Keratinocyte (primary cell): ENCODE results near the gene FOXN1. TPM values are rescaled to one million over a fixed set of nuclear protein-coding genes. Genes with fewer than 3 reads are reported as not detected.
"Not testable (repeated sequence)": the region's sequence is repeated elsewhere in the genome, so short reads cannot be mapped to it uniquely, and the experiment has no call there.

ENCODE experiments used
- DNase-seq: peaks from one replicate; pipeline ENCODE4 v3.0.0-alpha.2; 2011; ENCODE audit warnings: low read depth, missing footprints, low spot score
- FAIRE-seq: peaks from 2 replicates; lab custom pipeline; 2011; peaks lifted over from hg19 to GRCh38; lab: Jason Lieb, UNC
- H2AFZ ChIP-seq: 2 replicates; pipeline ENCODE4 v1.6.0; 2012; ENCODE audit warnings: low read length, control low read depth, inconsistent platforms; ENCODE audit not compliant: control insufficient read depth
- H3K27ac ChIP-seq: 2 replicates; pipeline ENCODE4 v1.5.1; 2011; ENCODE audit warnings: low read length; ENCODE audit not compliant: control insufficient read depth, insufficient read depth
- H3K27me3 ChIP-seq: 3 replicates; pipeline ENCODE4 v1.6.0; 2011; ENCODE audit warnings: low read length; ENCODE audit not compliant: control insufficient read depth, insufficient read depth; ENCODE audit errors: extremely low read depth
- H3K36me3 ChIP-seq, 2 experiments: 2 replicates in 1 of 2; 3 replicates in 1 of 2; pipeline ENCODE4 v1.5.1; 2011; ENCODE audit warnings: low read length in 2 of 2, mild to moderate bottlenecking in 1 of 2; ENCODE audit not compliant: control insufficient read depth in 2 of 2, insufficient read depth in 2 of 2; ENCODE audit errors: extremely low read depth in 1 of 2
- H3K4me1 ChIP-seq: 3 replicates; pipeline ENCODE4 v1.5.1; 2011; ENCODE audit warnings: low read length; ENCODE audit not compliant: control insufficient read depth, insufficient read depth; ENCODE audit errors: extremely low read depth
- H3K4me2 ChIP-seq: 3 replicates; pipeline ENCODE4 v1.6.0; 2011; ENCODE audit warnings: low read depth, low read length; ENCODE audit not compliant: control insufficient read depth, insufficient read depth; ENCODE audit errors: extremely low read depth
- H3K4me3 ChIP-seq, 3 experiments: fragments of 200-600 bp in 1 of 3; sonication (generic) in 1 of 3; 2 replicates in 2 of 3; 3 replicates in 1 of 3; pipeline ENCODE4 v1.5.1; 2011 to 2016; ENCODE audit warnings: low read length in 3 of 3, mild to moderate bottlenecking in 3 of 3, control low read depth in 2 of 3, inconsistent platforms in 1 of 3, low read depth in 1 of 3, mixed read lengths in 1 of 3, mixed run types in 1 of 3, moderate library complexity in 1 of 3; ENCODE audit not compliant: control insufficient read depth in 2 of 3, insufficient read depth in 2 of 3; ENCODE audit errors: extremely low read depth in 1 of 3
- H3K79me2 ChIP-seq: 2 replicates; pipeline ENCODE4 v1.6.0; 2012; ENCODE audit warnings: low read length; ENCODE audit not compliant: control insufficient read depth, insufficient read depth
- H3K9ac ChIP-seq: 3 replicates; pipeline ENCODE4 v1.6.0; 2011; ENCODE audit warnings: low read length; ENCODE audit not compliant: control insufficient read depth, insufficient read depth; ENCODE audit errors: extremely low read depth
- H3K9me1 ChIP-seq: 3 replicates; pipeline ENCODE4 v1.6.0; 2011; ENCODE audit warnings: low read length; ENCODE audit not compliant: control insufficient read depth, insufficient read depth; ENCODE audit errors: extremely low read depth
- H3K9me3 ChIP-seq: 2 replicates; pipeline ENCODE4 v1.5.1; 2012; ENCODE audit warnings: low read depth, low read length; ENCODE audit not compliant: control insufficient read depth
- H4K20me1 ChIP-seq: 3 replicates; pipeline ENCODE4 v1.6.0; 2011; ENCODE audit warnings: low read length; ENCODE audit not compliant: control insufficient read depth, insufficient read depth; ENCODE audit errors: extremely low read depth
- CTCF ChIP-seq, 3 experiments: IDR thresholded peaks in 1 of 3; conservative IDR thresholded peaks in 1 of 3; optimal IDR thresholded peaks in 1 of 3; 2 replicates in 2 of 3; 3 replicates in 1 of 3; pipeline versions ENCODE3 to v1.5.1; 2011; ENCODE audit warnings: low read length in 3 of 3, mild to moderate bottlenecking in 3 of 3, moderate library complexity in 2 of 3, control low read depth in 1 of 3, inconsistent platforms in 1 of 3; ENCODE audit not compliant: insufficient read depth in 2 of 3; ENCODE audit errors: extremely low read depth in 1 of 3
- EZH2 ChIP-seq: IDR thresholded peaks from one replicate; pipeline ENCODE4 v1.6.1; 2012; ENCODE audit warnings: inconsistent platforms, mild to moderate bottlenecking, low read length, moderate library complexity
- dilution Hi-C: fragments of 300-500 bp; cut with MboI; formaldehyde crosslinking; loops from one replicate; pipeline ENCODE4 v1.7.0; 2020; ENCODE audit warnings: low sequenced_read_pairs; ENCODE audit not compliant: extremely low pct_ligation_motif_present
- polyA plus RNA-seq, 5 experiments: library from polyadenylated mRNA; depleted of rRNA in 3 of 5; stranded (reverse) in 3 of 5; stranded (forward) in 1 of 5; unstranded in 1 of 5; fragments of >200 nt; gene quantifications; 1 replicate in 1 of 5; 2 replicates in 3 of 5; 3 replicates in 1 of 5; pipeline versions ENCODE4 v1.2.1 to v1.2.3, GENCODE V29; 2011 to 2012; ENCODE audit warnings: missing spikeins in 2 of 5, low read depth in 1 of 5, low replicate concordance in 1 of 5

FOXN1 gene
- polyA plus RNA-seq, 1 donor (not counting 4 experiments of a cell fraction or from before 2014, with no cell fraction given), result 0.29 TPM

DNA sequence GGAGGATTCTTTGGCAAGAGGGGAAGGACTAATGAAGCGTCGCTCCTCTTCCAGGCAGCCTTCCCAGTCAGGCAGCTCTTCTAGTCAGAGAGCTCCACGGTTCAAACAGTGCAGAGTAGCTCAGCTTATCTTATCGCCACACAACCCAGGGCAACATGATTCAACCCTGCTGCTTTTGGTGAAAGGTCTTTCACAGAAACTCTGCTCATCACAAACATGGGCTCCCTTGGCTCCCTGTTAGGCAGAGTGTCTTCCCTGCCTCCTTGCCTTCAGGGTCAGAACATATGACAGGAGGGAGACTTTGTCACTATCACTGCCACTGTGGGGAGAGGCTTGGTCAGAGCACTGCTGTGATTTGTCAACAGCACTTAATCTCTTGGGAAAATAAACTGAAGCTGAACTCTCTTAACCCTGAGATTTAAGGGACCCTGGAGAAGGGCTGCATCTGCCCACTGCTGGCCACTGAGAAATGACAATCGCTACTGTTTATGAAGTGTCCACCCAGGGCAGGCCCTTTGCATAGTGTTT is 39.6 kb upstream of the FOXN1 start:
- Histone ChIP-seq H3K4me3 (no peak overlapping the region), H3K36me3 (no peaks in the 10 kb centered on the region), H4K20me1 (no peaks in the 10 kb centered on the region), H3K27ac (no peak overlapping the region), H3K9ac (no peak overlapping the region), H2AFZ (no peak overlapping the region), H3K9me1 (no peaks in the 10 kb centered on the region), H3K9me3 (no peaks in the 10 kb centered on the region), H3K4me1 (no peaks in the 10 kb centered on the region), H3K79me2 (no peaks in the 10 kb centered on the region), H3K27me3 (peaks cover 19% of the 10 kb centered on the region), H3K4me2 (no peak overlapping the region)
- dilution Hi-C loops, result no loop called here
- DNase-seq (no peak), FAIRE-seq (no peak)
- no peak for TF ChIP-seq EZH2
- TF ChIP-seq CTCF (optimal IDR thresholded peaks at IDR 0.05 in 1 of 3, IDR thresholded peaks at IDR 0.05 in 1 of 3, conservative IDR thresholded peaks at IDR 0.05 in 1 of 3; ENCODE audit: extremely low read depth in 1 of 3, insufficient read depth in 2 of 3, low read length in 3 of 3), result no peak

DNA sequence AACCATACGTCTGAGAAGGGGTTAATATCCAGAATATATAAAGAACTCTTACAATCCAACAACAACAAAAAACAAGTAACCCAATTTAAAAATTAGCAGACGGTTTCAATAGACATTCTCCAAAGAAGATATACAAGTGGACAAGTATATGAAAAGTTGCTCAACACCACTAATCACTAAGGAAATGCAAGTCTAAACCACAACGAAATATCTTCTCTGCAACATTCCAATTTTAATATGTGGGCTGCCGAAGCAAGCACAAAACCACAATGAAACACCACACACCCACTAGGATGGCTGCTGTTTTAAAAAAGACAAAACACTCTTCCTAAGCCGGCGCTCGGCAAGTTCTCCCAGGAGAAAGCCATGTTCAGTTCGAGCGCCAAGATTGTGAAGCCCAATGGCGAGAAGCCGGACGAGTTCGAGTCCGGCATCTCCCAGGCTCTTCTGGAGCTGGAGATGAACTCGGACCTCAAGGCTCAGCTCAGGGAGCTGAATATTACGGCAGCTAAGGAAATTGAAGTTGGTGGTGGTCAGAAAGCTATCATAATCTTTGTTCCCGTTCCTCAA is 38.6 kb upstream of the FOXN1 start:
- DNase-seq (no peak), FAIRE-seq (no peak)
- Histone ChIP-seq H3K27me3 (peaks cover 19% of the 10 kb centered on the region), H3K9me1 (no peaks in the 10 kb centered on the region), H3K27ac (no peak overlapping the region), H3K36me3 (no peaks in the 10 kb centered on the region), H4K20me1 (no peaks in the 10 kb centered on the region), H2AFZ (no peak overlapping the region), H3K79me2 (no peaks in the 10 kb centered on the region), H3K4me3 (no peak overlapping the region), H3K4me1 (no peaks in the 10 kb centered on the region), H3K9me3 (no peaks in the 10 kb centered on the region), H3K9ac (no peak overlapping the region), H3K4me2 (no peak overlapping the region)
- TF ChIP-seq EZH2, result no peak
- dilution Hi-C loops, result no loop called here

DNA sequence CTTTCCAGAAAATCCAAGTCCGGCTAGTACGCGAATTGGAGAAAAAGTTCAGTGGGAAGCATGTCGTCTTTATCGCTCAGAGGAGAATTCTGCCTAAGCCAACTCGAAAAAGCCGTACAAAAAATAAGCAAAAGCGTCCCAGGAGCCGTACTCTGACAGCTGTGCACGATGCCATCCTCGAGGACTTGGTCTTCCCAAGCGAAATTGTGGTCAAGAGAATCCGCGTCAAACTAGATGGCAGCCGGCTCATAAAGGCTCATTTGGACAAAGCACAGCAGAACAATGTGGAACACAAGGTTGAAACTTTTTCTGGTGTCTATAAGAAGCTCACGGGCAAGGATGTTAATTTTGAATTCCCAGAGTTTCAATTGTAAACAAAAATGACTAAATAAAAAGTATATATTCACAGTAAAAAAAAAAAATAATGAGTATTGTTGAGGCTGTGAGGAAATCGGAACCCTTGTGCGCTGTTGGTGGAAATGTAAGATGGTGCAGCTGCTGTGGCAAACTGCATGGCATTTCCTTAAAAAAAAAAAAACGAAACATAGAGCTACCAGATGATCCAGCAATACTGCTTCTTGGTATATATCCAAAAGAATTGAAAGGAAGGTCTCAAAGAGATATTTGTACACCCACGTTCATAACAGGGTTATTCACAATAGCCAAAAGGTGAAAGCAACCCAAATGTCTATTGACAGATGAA is 38.0 kb upstream of the FOXN1 start:
- H3K27ac ChIP-seq, H2AFZ ChIP-seq, H3K9ac ChIP-seq, H3K36me3 ChIP-seq, DNase-seq, H3K4me2 ChIP-seq, dilution Hi-C loops, H3K9me1 ChIP-seq, H3K79me2 ChIP-seq, H4K20me1 ChIP-seq, FAIRE-seq, H3K4me3 ChIP-seq, H3K9me3 ChIP-seq, H3K4me1 ChIP-seq: not testable (repeated sequence)
- H3K27me3 ChIP-seq, result peaks cover 19% of the 10 kb centered on the region
